ENCODE measurements around the gene IFNAR1.

IFNAR1 gene

GRCh38 chr21:33387294-33387693 lies 62.5 kb downstream of the IFNAR1 start:
- no peak for TF ChIP-seq CTCF (IDR thresholded peaks at IDR 0.05; ENCODE audit: low read length, missing control alignments)
- H3K4me3 ChIP-seq (replicated peaks; ENCODE audit: low read depth, low read length) = no peak overlapping the region
- DNase-seq (ENCODE audit: low read depth) = no peak

- no peak for TF ChIP-seq CTCF (IDR thresholded peaks at IDR 0.05; ENCODE audit: low read length, missing control alignments)
- no peak for DNase-seq (ENCODE audit: low read depth)
- H3K4me3 ChIP-seq (replicated peaks; ENCODE audit: low read depth, low read length) = no peak overlapping the region
Observed at GRCh38 chr21:33388188-33388587, 63.4 kb downstream of the IFNAR1 start.

GRCh38 chr21:33390479-33390878 lies 65.7 kb downstream of the IFNAR1 start:
- no peak for TF ChIP-seq CTCF (IDR thresholded peaks at IDR 0.05; ENCODE audit: low read length, missing control alignments)

GRCh38 chr21:33391656-33392055 lies 66.9 kb downstream of the IFNAR1 start:
- no peak for TF ChIP-seq CTCF (IDR thresholded peaks at IDR 0.05; ENCODE audit: low read length, missing control alignments)
- DNase-seq (ENCODE audit: low read depth) = no peak
- no peak overlapping the region for H3K4me3 ChIP-seq (replicated peaks; ENCODE audit: low read depth, low read length)

More at GRCh38 chr21:33390479-33390878, 65.7 kb downstream of the IFNAR1 start:
- H3K4me3 ChIP-seq (replicated peaks; ENCODE audit: low read depth, low read length) = no peak overlapping the region
- DNase-seq (ENCODE audit: low read depth) = no peak

- no peak for DNase-seq (ENCODE audit: low read depth)
- TF ChIP-seq CTCF (IDR thresholded peaks at IDR 0.05; ENCODE audit: low read length, missing control alignments) = no peak
Observed at GRCh38 chr21:33392284-33392985, 67.7 kb downstream of the IFNAR1 start.

GRCh38 chr21:33393348-33393747 lies 68.6 kb downstream of the IFNAR1 start:
- H3K4me3 ChIP-seq (replicated peaks; ENCODE audit: low read depth, low read length) = no peak overlapping the region
- TF ChIP-seq CTCF (IDR thresholded peaks at IDR 0.05; ENCODE audit: low read length, missing control alignments) = no peak
- DNase-seq (ENCODE audit: low read depth) = no peak

More at GRCh38 chr21:33392284-33392985, 67.7 kb downstream of the IFNAR1 start:
- no peak overlapping the region for H3K4me3 ChIP-seq (replicated peaks; ENCODE audit: low read depth, low read length)

- no peak for DNase-seq (ENCODE audit: low read depth)
- TF ChIP-seq CTCF (IDR thresholded peaks at IDR 0.05; ENCODE audit: low read length, missing control alignments) = no peak
- no peak overlapping the region for H3K4me3 ChIP-seq (replicated peaks; ENCODE audit: low read depth, low read length)
Observed at GRCh38 chr21:33394260-33394659, 69.5 kb downstream of the IFNAR1 start.

Measured in fibroblast of pulmonary artery (primary cell).